ENCODE measurements around the gene KYAT1. TPM values are rescaled to one million over a fixed set of nuclear protein-coding genes. Genes with fewer than 3 reads are reported as not detected.

KYAT1 gene
- total and polyA plus RNA-seq, 2 of the 13 experiments (the other 11 are each of a cell fraction or from before 2014, with no cell fraction given), result 9.2 to 46.5 TPM

- no peak for TF ChIP-seq ZNF580 (CRISPR knock-in tag; IDR thresholded peaks at IDR 0.05; ENCODE audit: borderline replicate concordance, low read depth)
- no peak for TF ChIP-seq NCOA1 (CRISPR knock-in tag; IDR thresholded peaks at IDR 0.05)
- no peak for TF ChIP-seq ZNF629 (CRISPR knock-in tag; conservative IDR thresholded peaks at IDR 0.05)
- TF ChIP-seq MTA1 (CRISPR knock-in tag; IDR thresholded peaks at IDR 0.05; ENCODE audit: borderline replicate concordance), result peak; percentile 51; the same call in 1 of the 2 replicates
- TF ChIP-seq CCDC6 (CRISPR knock-in tag; IDR thresholded peaks at IDR 0.05), result no peak
- peak; percentile 33; the same call in 1 of the 2 replicates for TF ChIP-seq ZBTB33 (CRISPR knock-in tag; IDR thresholded peaks at IDR 0.05)
- TF ChIP-seq HNRNPH1 (optimal IDR thresholded peaks at IDR 0.05; ENCODE audit: low read depth, low read length), result no peak
- TF ChIP-seq ZFY (CRISPR knock-in tag; IDR thresholded peaks at IDR 0.05), result 0 out of 2 replicates have a peak, but pooled peaks have one; percentile 17
- TF ChIP-seq TFDP1 (CRISPR knock-in tag; IDR thresholded peaks at IDR 0.05; ENCODE audit: borderline replicate concordance), result no peak
- TF ChIP-seq MXD3 (CRISPR knock-in tag; IDR thresholded peaks at IDR 0.05), result 0 out of 2 replicates have a peak, but pooled peaks have one; percentile 25
- TF ChIP-seq ZBTB7B (CRISPR knock-in tag; IDR thresholded peaks at IDR 0.05), result peak; percentile 51; the same call in 1 of the 2 replicates
- no peak for TF ChIP-seq ZNF430 (CRISPR knock-in tag; IDR thresholded peaks at IDR 0.05)
- TF ChIP-seq ZNF282 (IDR thresholded peaks at IDR 0.05; ENCODE audit: partially characterized antibody), result no peak
- 0 out of 2 replicates have a peak, but pooled peaks have one; percentile 27 for TF ChIP-seq HOXA5 (CRISPR knock-in tag; IDR thresholded peaks at IDR 0.05)
- peak; percentile 26; the same call in 1 of the 2 replicates for TF ChIP-seq FOXA3 (CRISPR knock-in tag; IDR thresholded peaks at IDR 0.05)
- no peak for TF ChIP-seq RBFOX2 (IDR thresholded peaks at IDR 0.05; ENCODE audit: low read depth, low read length)
- TF ChIP-seq DMAP1 (CRISPR knock-in tag; IDR thresholded peaks at IDR 0.05), result no peak
- TF ChIP-seq SOX5 (CRISPR knock-in tag; IDR thresholded peaks at IDR 0.05; ENCODE audit: borderline replicate concordance), result 0 out of 2 replicates have a peak, but pooled peaks have one; percentile 7
- TF ChIP-seq ZNF670 (CRISPR knock-in tag; IDR thresholded peaks at IDR 0.05; ENCODE audit: borderline replicate concordance), result no peak
- no peak for TF ChIP-seq FOXC1 (CRISPR knock-in tag; IDR thresholded peaks at IDR 0.05; ENCODE audit: borderline replicate concordance)
- TF ChIP-seq TARDBP (CRISPR knock-in tag; IDR thresholded peaks at IDR 0.05), result peak; percentile 38; the same call in 1 of the 2 replicates
- TF ChIP-seq ZNF329 (CRISPR knock-in tag; IDR thresholded peaks at IDR 0.05; ENCODE audit: low read depth), result no peak
- peak; percentile 12; the same call in 1 of the 2 replicates for TF ChIP-seq SAP130 (CRISPR knock-in tag; IDR thresholded peaks at IDR 0.05; ENCODE audit: low read depth)
- TF ChIP-seq RBM22 (optimal IDR thresholded peaks at IDR 0.05; ENCODE audit: low read length), result no peak
Measured at GRCh38 chr9:128913048-128913900, 31.5 kb upstream of the KYAT1 start (continued).
